ENCODE data around the gene LAMA5.
"Not testable (repeated sequence)": the region's sequence is repeated elsewhere in the genome, so short reads cannot be mapped to it uniquely, and the experiment has no call there.

LAMA5 gene

GRCh38 chr20:62387933-62388635, 21.0 kb upstream of the LAMA5 start:
- no peak for DNase-seq (ENCODE audit: low read depth)

DNA sequence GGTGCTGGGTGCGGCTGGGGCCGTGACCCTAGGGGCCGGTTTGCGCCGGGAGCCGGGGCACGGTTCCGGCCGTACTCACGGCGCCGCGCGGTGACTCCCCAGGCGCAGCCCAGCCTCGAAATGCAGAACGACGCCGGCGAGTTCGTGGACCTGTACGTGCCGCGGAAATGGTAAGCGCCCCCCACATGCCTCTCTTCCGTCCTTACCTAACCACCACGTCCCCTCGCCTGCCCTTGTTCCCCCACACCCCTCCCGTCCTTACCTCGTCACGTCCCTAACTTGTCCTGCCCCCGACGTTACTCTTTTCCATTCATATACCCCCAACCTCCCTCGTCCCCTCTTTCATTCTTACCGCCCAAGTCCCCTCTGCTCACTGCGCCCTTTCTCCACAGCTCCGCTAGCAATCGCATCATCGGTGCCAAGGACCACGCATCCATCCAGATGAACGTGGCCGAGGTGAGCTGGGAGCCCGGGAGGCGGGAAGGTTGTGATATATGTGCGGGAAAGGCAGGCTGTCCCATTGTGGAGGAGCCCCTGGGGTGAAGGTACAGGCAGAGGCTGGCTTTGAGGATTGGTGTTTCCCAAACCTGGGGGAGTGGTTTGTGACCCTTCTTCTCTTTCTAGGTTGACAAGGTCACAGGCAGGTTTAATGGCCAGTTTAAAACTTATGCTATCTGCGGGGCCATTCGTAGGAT, 20.3 kb upstream of the LAMA5 start:
- no peak for DNase-seq (ENCODE audit: low read depth)

DNA sequence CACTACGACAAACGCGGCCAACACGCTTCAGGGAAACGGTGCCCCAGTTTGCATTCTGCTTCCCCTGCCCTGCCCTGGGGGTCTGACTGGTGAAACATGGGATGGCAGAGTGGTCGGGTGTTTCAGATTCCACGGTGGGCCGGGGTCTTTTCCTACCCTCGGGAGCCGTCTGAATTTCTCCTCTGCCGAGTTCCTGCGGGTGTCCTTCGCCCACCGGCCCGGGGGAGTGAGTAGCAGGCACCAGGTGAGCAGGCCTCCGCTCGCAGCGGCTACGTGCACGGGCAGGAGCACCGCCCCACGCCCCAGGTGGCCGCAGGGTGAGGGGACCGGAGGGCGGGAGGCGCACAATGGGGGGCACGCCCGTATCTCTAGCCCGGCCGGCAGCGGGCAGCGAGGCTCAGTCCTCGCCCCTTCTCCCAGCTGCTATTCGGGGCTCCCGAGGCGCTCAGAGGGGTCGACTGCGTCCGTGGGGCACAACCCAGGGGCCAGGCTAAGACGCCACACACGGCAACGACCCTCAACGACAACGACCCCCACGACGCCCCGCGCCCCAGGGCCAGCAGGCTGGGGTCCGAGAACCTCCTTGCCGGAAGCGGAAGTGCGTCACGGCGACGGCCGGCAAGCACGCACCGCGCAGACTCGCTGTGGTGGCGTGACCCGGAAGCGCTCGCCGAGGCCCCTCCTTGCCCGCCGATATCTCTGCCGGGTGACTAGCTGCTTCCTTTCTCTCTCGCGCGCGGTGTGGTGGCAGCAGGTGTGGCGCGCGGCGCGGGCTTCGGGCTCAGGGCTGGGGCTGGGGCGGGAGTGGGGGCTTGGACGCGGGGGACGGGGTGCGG, 19.5 kb upstream of the LAMA5 start, which contains the start of gene RPS21:
TSS of gene RPS21 (plus strand) at position 721 of the 836 bp plus-strand sequence. CDS start 236 bp downstream, outside the sequence.
- DNase-seq (ENCODE audit: low read depth): peak; percentile 90

- peak; percentile 73 for DNase-seq (ENCODE audit: low read depth)
These were observed 15.4 kb upstream of the LAMA5 start for GRCh38 chr20:62382306-62383198.

DNA sequence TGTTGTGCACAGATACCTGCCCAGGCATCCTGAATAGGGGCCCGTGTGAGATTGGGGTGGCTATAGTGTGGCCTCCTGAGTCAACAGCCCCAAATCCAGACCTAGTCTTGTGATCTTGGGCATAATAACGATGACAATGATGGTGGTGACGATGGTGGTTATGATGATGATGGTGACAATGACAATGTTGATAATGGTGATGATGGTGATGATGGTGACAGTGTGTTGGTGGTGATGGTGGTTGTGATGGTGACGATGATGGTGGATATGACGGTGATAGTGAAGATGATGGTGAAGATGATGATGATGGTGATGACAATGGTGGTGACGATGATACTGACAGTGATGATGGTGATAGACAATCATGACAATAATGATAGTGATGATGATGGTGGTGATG, 14.7 kb upstream of the LAMA5 start:
- DNase-seq (ENCODE audit: low read depth): no peak

GRCh38 chr20:62381202-62381797, 14.2 kb upstream of the LAMA5 start:
- peak; percentile 66 for DNase-seq (ENCODE audit: low read depth)

DNA sequence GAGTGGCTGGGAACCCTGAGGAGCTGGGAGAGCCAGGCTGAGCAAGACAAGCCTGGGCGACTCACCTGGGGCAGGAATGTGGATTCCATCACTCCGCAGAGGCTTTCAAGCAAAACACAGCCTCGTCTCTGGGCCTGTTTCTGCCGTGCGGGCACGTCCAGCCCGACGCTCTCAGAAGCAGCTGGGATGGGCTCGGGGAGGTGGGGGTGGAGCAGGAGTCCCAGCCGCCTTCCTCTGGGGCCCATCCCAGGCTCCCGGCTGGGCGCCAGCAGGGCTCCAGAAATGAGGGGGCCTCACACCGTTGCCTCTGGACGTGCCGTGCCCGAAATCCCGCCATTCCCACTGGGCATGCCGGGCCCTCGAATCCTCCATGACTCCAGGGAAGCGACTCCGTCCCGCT, 11.1 kb upstream of the LAMA5 start:
- DNase-seq (ENCODE audit: low read depth): no peak

GRCh38 chr20:62377615-62378178, 10.6 kb upstream of the LAMA5 start:
- no peak for DNase-seq (ENCODE audit: low read depth)

DNA sequence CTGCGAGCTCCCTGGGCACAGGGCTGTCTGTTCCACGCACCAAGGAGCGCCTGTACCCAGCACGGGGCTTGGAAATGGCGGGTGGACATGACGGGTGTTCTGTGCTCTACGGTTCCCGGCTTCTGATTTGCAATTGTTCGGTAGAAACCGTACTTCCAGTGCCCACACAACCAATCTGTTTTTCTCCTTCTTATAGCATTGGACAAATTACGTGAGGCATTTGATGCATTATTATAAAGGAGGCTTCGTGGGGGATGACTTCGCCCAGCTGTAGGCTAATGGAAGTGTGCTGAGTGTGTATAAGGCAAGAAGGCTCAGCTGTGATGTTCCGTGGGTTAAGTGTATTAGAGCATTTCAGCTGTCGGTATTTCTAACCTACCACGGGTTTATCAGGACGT, 10.0 kb upstream of the LAMA5 start:
- DNase-seq (ENCODE audit: low read depth): no peak

DNA sequence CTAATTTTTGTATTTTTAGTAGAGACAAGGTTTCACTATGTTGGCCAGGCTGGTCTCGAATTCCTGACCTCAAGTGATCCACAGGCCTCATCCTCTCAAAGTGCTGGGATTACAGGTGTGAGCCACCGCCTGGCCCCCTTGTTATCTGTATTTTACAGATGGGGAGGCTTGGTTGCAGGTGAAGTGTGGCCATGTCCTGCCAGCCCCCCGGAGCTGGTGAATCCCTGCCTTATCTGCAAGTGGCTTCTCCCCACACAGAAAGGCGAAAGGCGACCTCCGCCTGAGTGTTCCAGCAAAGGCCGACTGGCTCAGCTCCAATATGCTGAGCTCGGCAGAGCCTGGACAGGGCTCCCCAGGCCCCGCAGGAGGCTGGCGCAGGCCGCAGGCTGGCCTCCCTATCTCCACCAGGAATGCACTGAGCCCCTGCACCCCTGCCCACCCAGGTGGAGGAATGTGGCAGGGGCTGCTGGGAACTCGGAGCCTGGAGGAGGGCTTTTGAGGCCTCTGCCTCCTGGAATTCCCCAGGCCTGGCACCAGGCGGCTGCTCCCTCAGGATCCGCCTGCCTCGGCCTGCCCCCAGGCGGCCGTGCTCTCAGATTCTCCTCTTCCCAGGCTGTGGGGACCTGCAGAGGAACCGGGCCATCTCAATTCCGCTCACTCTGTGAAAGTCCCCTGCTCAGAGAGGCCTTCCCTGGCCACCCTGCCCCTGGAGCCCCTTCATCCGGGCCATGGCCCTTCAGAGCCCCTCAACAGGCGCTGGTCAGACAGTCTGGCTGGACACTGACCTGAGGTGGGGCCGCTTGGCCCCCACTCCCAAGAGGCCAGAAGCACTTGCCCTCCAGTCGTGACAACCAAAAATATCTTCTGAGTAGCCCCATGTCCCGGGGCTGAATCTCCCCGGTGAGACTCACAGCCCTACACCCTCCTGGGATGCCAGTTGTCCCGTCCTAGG, 9.3 kb upstream of the LAMA5 start:
- DNase-seq (ENCODE audit: low read depth): no peak

GRCh38 chr20:62374331-62375152, 7.4 kb upstream of the LAMA5 start:
- no peak for DNase-seq (ENCODE audit: low read depth)

- DNase-seq (ENCODE audit: low read depth): not testable (repeated sequence)
These were observed 6.6 kb upstream of the LAMA5 start for GRCh38 chr20:62373631-62374179.

- DNase-seq (ENCODE audit: low read depth): no peak
These were observed 5.2 kb upstream of the LAMA5 start for GRCh38 chr20:62372042-62372993.

DNA sequence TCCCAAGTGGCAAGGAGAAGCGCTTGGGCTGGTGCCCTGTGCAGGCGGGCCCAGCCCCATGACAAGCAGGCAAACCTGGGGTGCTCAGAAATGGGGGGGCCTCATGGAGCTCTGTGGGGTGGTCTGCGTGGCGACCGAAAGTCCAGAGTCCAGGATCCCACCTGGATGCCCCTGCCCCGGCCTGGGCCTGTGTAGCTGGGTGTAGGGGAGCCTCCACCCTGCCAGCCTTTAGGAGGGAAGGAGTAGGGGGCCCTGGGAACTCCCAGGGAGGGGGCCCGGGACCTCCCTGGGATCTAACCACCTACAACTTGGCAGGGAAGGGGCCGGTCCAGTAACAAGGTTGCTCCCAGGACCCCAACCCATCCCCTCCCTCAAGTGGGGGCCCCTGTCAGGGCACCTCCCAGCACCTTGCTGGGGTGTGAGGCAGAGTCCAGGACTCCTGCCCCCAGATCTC, 4.5 kb upstream of the LAMA5 start:
- no peak for DNase-seq (ENCODE audit: low read depth)

DNA sequence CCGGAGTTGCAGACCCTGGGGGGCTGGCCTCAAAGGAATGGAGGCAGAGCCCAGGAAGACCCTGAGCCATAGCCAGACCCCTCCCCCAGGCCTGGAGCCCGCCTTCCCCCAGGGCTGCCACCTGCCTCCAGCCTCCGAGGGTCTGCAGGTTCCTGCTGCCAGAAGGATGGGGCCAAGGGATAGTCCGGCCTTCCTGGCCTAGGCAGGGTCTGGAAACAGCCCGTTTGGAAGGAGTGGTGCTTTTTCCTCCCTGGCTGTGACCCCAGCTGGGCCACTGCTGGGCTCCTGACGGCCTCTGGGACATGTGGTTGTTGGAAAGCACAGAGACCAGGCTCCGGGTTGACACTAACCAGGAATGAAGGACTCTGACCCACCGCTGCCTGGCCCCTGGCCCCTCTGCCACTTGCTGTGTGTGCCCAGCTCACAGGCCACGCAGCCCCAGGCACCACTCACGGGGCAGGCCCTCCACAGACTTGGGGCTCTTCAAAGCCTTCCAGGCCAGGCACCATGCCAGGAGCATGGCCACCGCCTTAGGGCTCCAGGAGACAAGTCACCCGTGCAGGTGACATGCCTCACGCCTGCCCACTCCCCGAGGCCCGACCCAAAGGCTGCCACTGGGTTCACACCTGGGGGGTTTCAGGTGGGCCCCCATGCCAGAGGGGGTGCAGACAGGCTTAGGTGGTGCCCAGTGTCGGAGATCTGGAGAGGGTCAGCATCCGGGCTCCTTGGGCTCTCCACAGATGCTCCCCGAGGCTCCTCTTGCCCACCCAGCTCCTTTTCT, 3.9 kb upstream of the LAMA5 start:
- no peak for DNase-seq (ENCODE audit: low read depth)

DNA sequence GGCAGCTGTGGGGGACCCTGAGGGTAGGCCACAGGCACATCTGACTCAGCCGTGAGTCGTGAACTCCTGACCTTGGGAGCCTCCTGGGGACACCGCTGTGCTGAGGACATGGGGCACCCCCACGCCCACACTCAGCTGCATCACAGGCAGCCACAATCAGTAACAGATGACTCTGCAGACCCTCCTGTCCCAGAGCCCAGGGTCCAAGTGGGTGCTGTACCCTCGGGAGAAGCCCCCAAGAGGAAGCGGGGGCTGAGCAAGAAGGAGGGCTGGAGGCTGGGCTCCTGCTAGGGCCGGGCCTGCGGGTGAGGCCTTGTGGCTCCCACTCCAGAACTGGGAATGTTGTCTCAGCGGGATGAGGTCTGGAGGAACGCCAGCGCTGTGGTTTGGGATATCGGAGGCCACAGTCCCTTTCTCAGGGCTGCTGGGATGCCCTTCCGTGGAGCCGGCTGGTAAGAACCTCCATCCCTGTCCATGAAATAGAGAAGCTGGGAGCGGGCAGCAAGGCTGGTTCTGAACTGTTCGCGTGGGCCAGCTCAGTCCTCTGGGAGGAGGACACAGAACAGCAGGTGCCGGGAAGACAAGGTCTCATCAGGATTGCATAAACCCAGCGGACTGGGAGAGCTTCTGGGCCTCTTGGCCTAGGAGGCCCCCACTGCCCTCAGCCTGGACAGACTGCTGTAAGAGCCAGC, 3.1 kb upstream of the LAMA5 start:
- DNase-seq (ENCODE audit: low read depth): peak; percentile 94

Data from EH (cell line).